Activated gamma-delta T cell treated with anti-CD3 and anti-CD28 coated beads, Interleukin-2, amount 50 U/mL, for 16 hours (primary cell): ENCODE data around the gene DQX1.
"Not testable (repeated sequence)": the region's sequence is repeated elsewhere in the genome, so short reads cannot be mapped to it uniquely, and the experiment has no call there.

ENCODE experiments used
- DNase-seq: peaks from one replicate; pipeline ENCODE4 v3.0.0-alpha.2; 2020; ENCODE audit warnings: low read depth

Gene DQX1

DNA sequence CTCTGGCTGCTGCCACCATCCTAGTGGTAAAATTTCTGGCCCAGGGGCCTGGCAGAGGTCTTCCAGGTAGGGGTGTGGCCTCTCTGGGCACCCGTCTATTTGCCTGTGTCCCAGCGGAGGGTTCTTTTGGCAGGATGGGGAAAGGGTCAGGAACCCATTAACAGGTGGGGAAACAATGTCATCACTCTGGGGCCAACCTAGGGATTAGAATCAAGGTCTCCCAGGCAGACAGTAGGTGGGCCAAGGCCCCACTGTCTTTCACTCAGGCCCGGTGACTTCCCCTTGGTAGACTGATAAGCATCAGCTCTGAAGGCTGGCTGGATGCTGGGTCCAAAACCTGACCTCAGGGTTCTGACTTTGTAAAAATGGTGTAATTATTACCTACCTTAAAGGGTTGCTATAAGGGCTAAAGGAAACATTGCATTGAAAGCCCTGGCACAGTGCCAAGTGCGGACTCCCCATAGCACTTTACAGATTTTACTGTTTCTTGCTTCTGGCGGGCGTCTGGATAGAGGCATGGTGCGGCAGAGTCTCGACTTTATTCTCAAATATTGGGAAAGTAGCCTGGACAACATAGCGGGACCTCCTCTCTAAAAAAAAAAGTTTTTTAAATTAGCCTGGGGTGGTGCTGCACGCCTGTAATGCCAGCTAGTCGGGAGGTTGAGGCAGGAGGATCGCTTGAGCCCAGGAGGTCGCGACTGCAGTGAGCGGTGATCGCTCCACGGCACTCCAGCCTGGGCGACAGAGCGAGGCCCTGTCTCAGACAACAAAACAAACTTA lies 28.8 kb downstream of the DQX1 start:
- DNase-seq: no peak

DNA sequence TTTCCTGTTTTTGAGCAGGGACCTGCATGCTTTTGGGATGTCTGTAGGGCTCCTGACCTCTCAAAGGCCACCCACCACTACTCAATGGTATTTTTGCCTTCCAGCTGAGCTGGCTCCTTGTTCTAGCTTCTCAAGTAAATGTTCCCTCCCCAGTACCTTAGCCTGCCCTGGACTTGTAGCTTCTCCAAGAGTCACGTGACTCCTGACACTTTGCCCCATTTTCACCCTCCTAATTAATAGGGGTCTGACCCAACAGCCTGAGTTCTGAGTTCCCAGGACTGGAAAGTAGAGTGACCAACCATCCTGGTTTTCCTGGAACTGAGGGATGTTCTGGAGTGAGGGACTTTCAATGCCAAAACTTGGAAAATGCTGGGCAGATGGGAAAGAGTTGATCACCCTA lies 30.6 kb downstream of the DQX1 start:
- no peak for DNase-seq

DNA sequence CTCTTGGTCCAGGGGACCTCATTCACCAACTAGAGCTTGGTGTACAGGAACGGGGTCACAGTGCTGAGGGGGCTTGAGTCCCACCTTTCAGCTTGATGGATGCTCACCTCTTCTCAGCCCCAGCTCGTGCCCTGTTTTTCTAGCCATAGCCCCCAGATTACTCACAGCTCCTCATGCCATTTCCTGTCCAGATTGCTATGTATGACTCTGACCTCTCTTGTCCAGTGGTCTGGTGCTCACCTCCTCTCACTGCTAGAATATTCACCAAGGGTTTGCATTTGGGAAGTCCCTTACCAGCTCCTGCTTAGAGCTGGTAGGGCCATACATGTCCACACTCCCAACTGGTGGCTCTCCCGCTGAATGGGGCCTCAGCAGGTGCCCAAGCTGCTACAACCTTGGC lies 32.5 kb downstream of the DQX1 start:
- DNase-seq: no peak

DNA sequence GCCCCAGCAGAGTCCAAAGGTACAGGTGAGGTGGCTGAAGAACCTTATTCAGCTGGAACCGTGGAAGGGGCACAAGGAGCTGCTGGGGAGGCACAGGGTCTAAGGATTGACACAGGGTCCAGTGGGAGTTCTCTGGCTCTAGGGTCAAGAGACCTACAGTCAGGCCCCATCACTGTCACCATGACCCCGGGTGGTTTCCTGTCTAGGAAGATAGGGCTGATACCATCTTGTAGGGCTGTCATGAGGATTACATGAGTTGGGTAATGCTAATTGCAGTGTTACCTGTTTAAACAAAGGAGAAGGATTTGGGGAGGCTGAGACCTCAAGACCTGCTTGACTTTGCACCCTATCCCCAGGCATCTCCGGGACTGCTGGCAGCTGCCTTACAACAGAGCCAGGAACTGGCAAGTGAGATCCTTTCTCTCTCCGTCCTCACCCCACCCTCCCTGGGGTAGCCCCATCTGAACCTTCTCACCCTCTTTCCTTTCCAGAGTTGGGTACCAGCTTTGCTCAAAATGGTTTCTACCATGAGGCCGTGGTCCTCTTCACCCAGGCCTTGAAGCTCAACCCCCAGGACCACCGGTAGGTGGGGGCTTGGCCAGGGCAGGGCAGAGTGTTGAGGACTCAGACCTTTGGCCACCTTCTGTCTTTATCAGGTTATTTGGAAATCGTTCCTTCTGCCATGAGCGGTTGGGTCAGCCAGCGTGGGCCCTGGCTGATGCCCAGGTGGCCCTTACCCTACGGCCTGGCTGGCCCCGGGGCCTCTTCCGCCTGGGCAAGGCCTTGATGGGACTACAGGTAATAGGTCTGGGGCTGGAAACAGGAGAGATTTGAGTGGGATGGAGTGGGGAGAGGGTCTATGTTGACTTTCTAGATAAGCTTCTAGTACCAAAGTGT lies 34.1 kb downstream of the DQX1 start:
- DNase-seq: no peak

DNA sequence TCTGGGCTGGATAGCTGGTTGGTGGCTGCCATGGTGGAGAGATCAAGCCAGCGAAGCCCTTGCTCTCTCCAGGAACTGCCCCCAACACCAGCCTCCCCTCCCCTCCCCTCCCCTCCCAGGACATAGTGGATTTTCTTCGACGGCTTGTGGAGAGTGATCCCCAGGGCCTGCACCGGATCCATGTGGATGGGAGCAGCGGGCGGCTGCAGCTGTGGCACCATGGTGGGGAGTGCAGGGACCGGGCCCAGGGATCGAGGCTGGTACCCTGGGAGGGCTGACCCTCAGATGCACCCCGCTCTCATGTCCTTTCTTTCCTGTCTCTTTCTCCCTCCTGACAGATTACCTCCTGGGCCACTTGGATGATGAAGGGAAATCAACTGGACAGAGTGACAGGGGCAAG lies 36.1 kb downstream of the DQX1 start:
- DNase-seq: no peak

DNA sequence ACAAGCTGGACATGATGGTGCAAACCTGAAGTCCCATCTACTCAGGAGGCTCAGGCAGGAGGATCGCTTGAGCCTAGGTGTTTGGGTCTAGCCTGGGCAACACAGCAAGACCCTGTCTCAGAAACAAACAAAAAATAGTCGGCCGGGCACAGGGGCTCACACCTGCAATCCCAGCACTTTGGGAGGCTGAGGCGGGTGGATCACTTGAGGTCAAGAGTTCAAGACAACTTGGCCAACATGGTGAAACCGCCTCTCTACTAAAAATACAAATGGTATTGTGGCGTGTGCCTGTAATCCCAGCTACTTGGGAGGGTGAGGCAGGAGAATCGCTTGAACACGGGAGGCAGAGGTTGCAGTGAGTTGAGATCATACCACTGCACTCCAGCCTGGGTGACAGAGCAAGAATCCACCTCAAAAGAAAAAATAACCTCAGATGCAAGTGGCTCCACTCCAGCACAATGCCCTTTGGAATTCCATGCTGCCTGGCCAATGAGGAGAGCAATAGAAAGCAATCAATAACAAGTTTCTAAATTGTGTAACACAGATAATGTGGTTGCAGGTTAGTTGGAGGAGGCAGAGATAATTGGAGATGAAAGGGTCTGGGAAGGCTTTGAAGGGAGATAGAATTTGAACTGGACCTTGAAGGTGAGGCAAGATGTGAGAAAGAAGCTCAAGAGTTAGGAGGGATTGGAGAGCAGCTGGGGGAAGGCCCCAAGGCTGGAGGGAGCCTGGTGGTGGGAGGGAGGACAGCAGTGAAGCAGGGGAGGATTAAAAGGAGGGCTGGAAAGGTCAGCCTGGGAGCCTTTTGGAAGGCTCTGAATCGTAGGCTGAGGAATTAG lies 37.2 kb downstream of the DQX1 start:
- DNase-seq: no peak

DNA sequence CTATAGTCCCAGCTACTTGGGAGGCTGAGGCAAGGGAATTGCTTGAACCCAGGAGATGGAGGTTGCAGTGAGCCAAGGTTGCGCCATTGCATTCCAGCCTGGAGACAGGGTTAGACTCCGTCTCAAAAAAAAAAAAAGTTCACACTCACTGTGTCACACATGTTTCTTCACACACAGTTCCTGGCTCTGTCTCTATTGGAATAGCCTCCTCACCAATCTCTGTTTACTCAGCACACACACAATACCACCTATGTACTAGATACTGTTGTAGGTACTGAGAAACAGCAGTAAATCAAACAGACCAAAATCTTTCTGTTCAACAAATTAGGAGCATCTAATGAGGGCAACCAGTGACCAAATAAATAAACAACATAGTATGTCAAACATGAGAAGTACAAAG lies 39.9 kb downstream of the DQX1 start:
- DNase-seq: no peak

DNA sequence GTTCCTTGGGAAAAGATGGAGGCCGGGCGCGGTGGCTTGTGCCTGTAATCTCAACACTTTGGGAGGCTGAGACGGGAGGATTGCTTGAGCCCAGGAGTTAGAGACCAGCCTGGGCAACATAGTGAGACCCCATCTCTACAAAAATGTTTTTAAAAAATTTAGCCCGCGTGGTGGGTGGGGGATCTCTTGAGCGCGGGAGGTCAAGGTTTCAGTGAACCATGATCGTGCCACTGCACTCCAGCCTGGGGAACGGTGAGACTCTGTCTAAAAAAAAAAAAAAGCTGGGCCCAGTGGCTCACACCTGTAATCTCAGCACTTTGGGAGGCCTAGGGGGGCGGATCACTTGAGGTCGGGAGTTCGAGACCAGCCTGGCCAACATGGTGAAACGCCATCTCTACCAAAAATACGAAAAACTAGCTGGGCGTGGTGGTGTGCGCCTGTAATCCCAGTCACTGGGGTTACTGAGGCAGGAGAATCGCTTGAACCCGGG lies 42.3 kb downstream of the DQX1 start:
- not testable (repeated sequence) for DNase-seq

DNA sequence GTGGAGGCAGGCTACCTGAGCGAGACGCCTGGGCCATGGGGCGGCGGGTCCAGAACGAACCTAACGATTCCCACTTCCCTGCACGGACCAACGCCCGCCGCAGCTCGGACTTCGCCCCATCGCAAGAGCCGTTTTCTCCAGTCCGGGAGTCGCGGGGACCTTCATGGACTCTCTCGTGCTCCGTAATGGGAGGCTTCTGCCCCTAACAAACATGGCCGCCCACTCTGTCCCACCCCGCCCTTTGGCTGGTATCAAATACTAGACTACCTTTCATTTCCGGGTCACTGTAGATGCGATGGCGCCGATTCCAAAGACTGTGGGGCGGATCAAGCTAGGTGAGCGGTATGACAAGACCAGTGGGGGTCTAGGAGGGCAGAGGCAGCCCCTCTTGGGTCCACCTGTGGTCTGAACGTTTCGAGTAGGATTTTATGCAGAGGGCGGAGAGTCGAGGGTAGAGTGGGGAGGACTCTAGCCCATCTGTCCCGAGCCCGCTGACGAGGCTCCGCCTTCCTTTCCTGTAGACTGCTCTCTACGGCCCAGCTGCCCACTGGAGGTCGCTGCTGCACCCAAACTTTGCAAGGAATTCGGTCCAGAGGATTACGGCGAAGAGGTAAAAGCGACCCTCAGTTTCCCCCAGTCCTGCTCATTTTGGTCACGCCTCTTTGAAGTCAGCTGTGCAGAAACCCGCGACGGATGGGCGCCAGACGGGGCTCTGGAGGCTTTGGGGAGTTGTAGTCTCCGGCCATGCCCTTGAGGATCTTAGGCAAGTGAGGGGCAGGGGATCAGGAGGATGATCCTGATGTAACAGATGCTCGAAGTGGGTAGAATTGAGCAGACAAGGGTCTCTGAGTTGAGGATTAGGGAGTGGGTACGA lies 43.0 kb downstream of the DQX1 start, which contains the start of the genes CCDC142 and TTC31:
Gene CCDC142 (minus strand): TSS at position 198 of the 874 bp plus-strand sequence. CDS start 161 bp downstream, at position 37.
Gene TTC31 (plus strand): TSS at position 281 of the 874 bp plus-strand sequence. CDS start 15 bp downstream, at position 296.
- DNase-seq: peak; percentile 90

DNA sequence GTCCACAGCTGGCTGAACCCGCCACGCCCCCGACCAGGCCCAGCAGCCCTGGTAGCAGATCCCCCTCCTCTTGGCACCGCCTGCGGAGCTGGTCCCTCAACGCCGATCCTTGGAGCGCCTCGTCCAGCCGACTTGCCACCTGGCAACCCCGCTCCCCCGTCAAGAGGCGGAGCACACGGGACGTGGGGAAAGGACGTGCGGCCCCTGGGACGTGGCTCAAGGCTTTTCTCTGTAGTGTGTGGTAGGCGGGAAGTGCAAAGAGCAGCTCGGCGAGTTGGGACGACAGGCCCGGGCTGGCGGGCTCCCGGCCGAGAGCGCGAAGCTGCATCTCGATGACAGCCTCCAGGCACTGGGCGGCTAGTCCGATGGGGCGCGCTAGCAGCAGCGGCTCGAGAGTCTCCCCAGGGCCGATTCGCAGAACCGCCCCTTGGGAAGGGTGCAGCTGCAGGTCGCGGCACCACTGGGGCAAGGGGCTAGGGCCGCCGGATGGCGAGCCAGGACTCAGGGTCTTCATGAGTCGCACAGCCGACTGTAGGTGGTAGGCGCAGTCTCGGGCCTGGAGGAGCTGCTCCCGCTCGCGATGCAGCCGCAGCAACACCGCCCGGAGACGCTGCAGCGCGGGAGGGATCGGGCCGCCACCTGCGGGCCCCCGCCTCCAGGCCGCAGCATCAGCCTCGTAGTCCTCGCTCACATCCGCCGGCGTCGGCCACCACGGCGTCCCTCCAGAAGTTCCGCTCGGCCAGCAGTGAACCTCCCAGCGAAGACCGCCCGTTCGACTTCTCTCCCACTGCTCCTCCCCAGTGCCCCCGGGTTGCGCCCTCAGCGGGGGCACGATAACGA lies 43.9 kb downstream of the DQX1 start:
- DNase-seq: peak; percentile 27

DNA sequence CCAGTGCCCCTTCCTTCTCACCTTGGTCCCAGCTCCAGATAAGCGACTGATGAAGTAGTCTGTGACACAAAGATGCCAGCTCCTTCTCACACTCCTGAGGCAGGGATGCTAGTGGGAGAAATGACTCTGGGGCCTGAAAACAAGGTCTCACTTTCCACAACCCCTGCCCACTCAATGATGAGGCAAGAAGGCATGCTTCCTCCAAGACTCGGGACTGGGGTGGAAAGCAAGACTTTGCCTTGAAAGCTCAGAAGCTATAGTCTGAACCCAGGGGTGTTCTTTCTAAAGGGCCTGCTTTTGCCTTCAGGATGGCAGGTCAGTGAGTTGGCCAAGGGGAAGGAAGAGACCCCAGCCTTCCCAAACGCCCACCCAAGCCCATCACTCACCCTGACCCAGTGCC lies 44.6 kb downstream of the DQX1 start:
- no peak for DNase-seq

DNA sequence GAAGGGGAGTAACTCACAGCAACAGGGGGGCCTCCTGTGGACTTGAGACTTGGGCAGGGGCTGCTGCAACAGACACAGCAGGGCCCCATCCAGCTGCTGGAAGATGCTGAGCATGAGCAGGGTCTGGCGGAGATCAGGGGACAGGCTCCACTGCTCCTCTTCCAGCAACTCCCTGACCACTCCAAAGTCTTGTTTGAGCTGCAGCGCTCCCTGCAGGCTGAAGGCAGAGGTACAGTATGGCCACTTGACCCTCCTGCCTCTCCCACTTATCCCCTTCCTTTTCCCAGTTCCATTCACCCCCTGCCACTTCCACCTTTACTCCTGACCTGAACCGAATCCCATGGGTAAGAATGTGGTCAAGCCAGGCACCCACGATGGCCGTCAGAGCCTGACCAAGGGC lies 51.1 kb downstream of the DQX1 start:
- no peak for DNase-seq

DNA sequence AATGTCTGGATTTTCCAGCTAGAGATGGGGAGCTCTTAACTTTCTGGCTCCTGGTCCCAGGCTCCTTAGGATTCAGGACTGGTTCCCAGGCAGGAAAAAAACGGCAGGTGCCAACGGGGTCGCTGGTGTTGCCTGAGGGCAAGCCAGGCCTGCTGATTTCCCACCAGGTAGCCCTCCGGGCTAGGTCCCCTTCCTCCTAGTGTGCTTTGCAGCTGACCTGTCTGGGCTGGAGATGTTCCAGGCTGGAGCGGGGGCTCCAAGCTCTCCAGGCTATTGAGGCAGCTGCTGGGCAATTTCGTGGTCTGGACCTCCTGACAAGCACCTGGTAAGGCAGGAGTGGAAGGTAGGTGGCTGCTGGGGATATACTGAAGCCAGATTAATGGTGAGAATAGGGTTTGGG lies 51.5 kb downstream of the DQX1 start:
- no peak for DNase-seq

DNA sequence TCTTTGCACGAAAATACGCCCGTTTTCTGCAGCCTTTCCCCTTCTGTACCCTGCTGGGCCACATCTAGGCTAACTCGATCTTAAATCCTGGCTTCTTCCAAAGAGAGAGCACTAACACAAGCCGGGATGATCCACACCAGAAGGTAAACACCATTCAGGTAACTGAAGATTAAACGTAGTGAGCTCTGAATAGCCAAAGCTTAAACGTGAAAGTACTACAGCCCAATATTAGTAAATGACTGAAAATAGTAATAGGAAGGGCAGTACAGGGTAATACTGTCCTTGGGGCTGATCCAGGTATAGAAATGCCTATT lies 53.1 kb downstream of the DQX1 start:
- no peak for DNase-seq

DNA sequence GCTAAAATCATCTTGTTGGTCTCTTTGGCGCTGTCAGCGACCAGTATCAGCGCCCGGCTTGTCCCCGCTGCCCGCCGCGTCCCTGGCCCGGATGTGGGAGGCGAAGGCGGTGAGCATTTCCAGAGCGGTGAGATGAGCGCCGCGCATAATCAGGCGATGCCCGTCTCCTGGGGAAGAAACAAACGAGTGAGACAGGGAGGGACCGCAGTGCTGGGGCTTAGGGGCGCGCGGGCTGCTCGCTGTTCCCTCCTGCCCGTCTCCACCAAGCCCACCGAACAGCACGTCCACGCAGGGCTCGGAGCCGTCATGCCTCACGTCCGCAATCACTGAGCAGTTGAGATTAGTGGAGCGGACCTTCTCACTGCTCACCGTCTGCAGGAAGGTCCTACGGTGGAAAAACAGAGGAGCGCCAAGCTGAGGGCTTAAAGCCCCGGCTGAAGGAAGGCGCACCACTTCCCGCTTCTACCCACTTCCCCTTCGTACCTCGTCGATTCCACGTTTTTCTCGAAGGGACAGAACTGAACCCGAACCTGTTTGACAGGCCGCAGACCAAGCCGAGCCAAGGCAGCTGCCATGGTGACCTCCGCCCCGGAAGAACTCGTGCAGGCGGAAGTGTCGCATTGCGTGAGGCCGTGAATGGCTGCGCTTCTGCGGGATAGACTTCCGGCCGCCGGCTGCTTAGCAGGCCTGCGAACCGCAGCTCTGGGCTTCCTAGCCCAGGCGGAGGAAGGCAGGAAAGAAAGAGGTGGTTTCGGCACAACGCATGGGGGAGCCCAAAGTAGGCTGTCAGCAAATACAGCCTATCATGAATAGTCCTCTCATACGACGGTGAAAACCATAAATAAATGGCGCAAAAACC lies 53.7 kb downstream of the DQX1 start, which contains the start of gene MRPL53:
Gene MRPL53 (minus strand): TSS at position 595 of the 859 bp plus-strand sequence. CDS start 20 bp downstream, at position 575.
- DNase-seq: peak; percentile 96

DNA sequence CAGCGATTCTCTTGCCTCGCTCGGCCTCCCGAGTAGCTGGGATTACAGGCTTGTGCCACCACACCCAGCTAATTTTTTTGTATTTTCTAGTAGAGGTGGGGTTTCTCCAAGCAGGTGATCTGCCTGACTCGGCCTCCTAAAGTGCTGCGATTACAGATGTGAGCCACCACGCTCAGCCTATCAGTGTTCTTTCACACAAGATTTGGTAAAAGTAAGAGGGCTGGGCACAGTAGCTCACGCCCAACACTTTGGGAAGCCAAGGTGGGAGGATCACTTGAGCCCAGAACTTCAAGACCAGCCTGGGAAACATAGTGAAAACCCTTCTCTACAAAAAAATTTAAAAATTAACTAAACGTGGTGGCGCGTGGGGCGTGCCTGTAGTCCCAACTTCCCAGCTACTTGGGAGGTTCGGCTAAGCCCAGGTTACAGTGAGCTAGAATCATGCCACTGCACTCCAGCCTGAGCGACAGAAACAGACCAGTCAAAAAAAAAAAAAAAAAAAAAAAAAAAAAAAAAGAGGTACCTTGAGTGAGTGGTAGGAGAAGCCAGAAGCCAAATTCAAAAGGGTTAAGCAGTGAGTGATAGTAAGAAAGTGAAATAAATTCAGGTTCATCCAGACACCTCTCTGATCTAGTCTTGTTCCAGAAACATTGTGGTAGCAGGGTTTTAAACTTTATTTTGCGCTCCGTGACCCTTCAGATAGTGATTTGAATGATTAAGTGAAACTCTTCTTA lies 54.5 kb downstream of the DQX1 start:
- DNase-seq: no peak

DNA sequence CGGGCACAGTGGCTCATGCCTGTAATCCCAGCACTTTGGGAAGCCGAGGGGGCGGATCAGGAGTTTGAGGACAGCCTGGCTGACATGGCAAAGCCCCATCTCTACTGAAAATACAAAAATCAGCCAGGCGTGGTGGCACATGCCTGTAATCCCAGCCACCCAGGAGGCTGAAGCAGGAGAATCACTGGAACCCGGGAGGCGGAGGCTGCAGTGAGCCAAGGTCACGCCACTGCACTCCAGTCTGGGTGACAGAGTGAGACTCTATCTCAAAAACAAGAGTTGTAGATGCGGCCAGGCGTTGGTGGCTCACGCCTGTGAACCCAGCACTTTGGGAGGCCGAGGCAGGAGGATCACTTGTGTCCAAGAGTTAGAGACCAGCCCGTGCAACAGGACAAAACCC lies 55.3 kb downstream of the DQX1 start:
- not testable (repeated sequence) for DNase-seq
